Liver (tissue), 3 donors: ENCODE measurements around the gene TSC22D2.

Source experiments
- CTCF ChIP-seq: fragments of 150-350 bp; IDR thresholded peaks from 2 replicates; pipeline ENCODE4 v1.5.1; 2017; ENCODE audit warnings: improper control_type of control experiment, low read depth, low read length; ENCODE audit not compliant: missing input control
- FOXA1 ChIP-seq: IDR thresholded peaks from 2 replicates; pipeline ENCODE4 v1.6.1; 2016; ENCODE audit warnings: antibody characterized with exemption
- TAF1 ChIP-seq: conservative IDR thresholded peaks from 2 replicates; pipeline ENCODE4 v1.6.1; 2016; ENCODE audit warnings: antibody characterized with exemption, mild to moderate bottlenecking
- YY1 ChIP-seq: IDR thresholded peaks from 2 replicates; pipeline ENCODE4 v1.6.1; 2016; ENCODE audit warnings: antibody characterized with exemption, mild to moderate bottlenecking
- donor health status: healthy.
- donor health status: healthy.

GRCh38 chr3:150408221-150409124 is at the start of gene TSC22D2:
- TF ChIP-seq TAF1: peak; percentile 81
- no peak for TF ChIP-seq FOXA1
- TF ChIP-seq CTCF: no peak
- peak; percentile 79 for TF ChIP-seq YY1
